SK-N-SH treated with all-trans-retinoic acid at 6 μM for 48 hours (cell line): ENCODE measurements around the gene BCAT1.

Experiments
- ATAC-seq: fragments of 200-7000 bp; cut with Tn5 transposase; 3 replicates; pipeline ENCODE4 v1.9.1; 2020; ENCODE audit warnings: mild to moderate bottlenecking, moderate library complexity
- ARNTL ChIP-seq: fragments of 450-650 bp; formaldehyde crosslinking; IDR thresholded peaks from 2 replicates; pipeline ENCODE4 v1.5.0; 2020; ENCODE audit warnings: low read depth, mild to moderate bottlenecking, moderate library complexity, borderline replicate concordance
- BACH2 ChIP-seq: fragments of 250-450 bp; sonication (Bioruptor Pico); IDR thresholded peaks from 2 replicates; pipeline ENCODE4 v1.9.0; 2021; ENCODE audit warnings: mild to moderate bottlenecking, borderline replicate concordance
- CSDC2 ChIP-seq: fragments of 250-450 bp; sonication (Bioruptor Pico); IDR thresholded peaks from 2 replicates; pipeline ENCODE4 v1.5.0; 2020; ENCODE audit warnings: mild to moderate bottlenecking, moderate library complexity
- ESRRG ChIP-seq: fragments of 250-450 bp; sonication (Bioruptor Pico); IDR thresholded peaks from 2 replicates; pipeline ENCODE4 v1.6.1; 2021; ENCODE audit warnings: mild to moderate bottlenecking
- GLIS3 ChIP-seq: fragments of 250-450 bp; sonication (Bioruptor Pico); IDR thresholded peaks from 2 replicates; pipeline ENCODE4 v1.5.0; 2020; ENCODE audit warnings: mild to moderate bottlenecking, moderate library complexity
- ISL1 ChIP-seq: fragments of 250-450 bp; sonication (Bioruptor Pico); IDR thresholded peaks from 2 replicates; pipeline ENCODE4 v2.1.2; 2022; ENCODE audit warnings: mild to moderate bottlenecking, moderate library complexity
- OSR1 ChIP-seq: fragments of 250-450 bp; sonication (Bioruptor Pico); IDR thresholded peaks from 2 replicates; pipeline ENCODE4 v1.8.0; 2022; ENCODE audit warnings: moderate library complexity, mild to moderate bottlenecking, inconsistent platforms
- PPARA ChIP-seq: fragments of 250-450 bp; sonication (Bioruptor Pico); IDR thresholded peaks from 2 replicates; pipeline ENCODE4 v1.5.0; 2020; ENCODE audit warnings: mild to moderate bottlenecking, borderline replicate concordance
- RARB ChIP-seq: fragments of 250-450 bp; sonication (Bioruptor Pico); IDR thresholded peaks from 2 replicates; pipeline ENCODE4 v1.8.0; 2021; ENCODE audit warnings: mild to moderate bottlenecking, moderate library complexity
- SNAI2 ChIP-seq: fragments of 250-450 bp; sonication (Bioruptor Pico); IDR thresholded peaks from 2 replicates; pipeline ENCODE4 v1.5.0; 2020; ENCODE audit warnings: mild to moderate bottlenecking, moderate library complexity
- TCF4 ChIP-seq: fragments of 250-450 bp; sonication (Bioruptor Pico); IDR thresholded peaks from 2 replicates; pipeline ENCODE4 v1.8.0; 2021; ENCODE audit warnings: mild to moderate bottlenecking, moderate library complexity, borderline replicate concordance
- TOX ChIP-seq: fragments of 250-450 bp; sonication (Bioruptor Pico); IDR thresholded peaks from 2 replicates; pipeline ENCODE4 v1.8.0; 2021; ENCODE audit warnings: mild to moderate bottlenecking, moderate library complexity, borderline replicate concordance
- ZC3H10 ChIP-seq: fragments of 250-450 bp; sonication (Bioruptor Pico); IDR thresholded peaks from 2 replicates; pipeline ENCODE4 v1.5.1; 2021; ENCODE audit warnings: mild to moderate bottlenecking, moderate library complexity
- ZFP3 ChIP-seq: fragments of 250-450 bp; sonication (Bioruptor Pico); IDR thresholded peaks from 2 replicates; pipeline ENCODE4 v1.5.0; 2020; ENCODE audit warnings: mild to moderate bottlenecking, moderate library complexity
- ZFP30 ChIP-seq: fragments of 450-650 bp; formaldehyde crosslinking; IDR thresholded peaks from 2 replicates; pipeline ENCODE4 v1.5.0; 2022; ENCODE audit warnings: mild to moderate bottlenecking, moderate library complexity
- ZNF565 ChIP-seq: fragments of 450-650 bp; formaldehyde crosslinking; conservative IDR thresholded peaks from 2 replicates; pipeline ENCODE4 v1.5.0; 2020; ENCODE audit warnings: low read depth, mild to moderate bottlenecking, moderate library complexity
- ZNF70 ChIP-seq: fragments of 450-650 bp; formaldehyde crosslinking; IDR thresholded peaks from 2 replicates; pipeline ENCODE4 v1.5.0; 2020; ENCODE audit warnings: mild to moderate bottlenecking, moderate library complexity
- TF ChIP-seq, protein P1 (sequence below): fragments of 250-450 bp; sonication (Bioruptor Pico); IDR thresholded peaks from 2 replicates; pipeline ENCODE4 v1.5.0; 2020; ENCODE audit warnings: mild to moderate bottlenecking, moderate library complexity
- TF ChIP-seq, protein P2 (sequence below): fragments of 250-450 bp; sonication (Bioruptor Pico); IDR thresholded peaks from 2 replicates; pipeline ENCODE4 v1.5.1; 2021; ENCODE audit warnings: mild to moderate bottlenecking, moderate library complexity
- TF ChIP-seq, protein P3 (sequence below): fragments of 250-450 bp; sonication (Bioruptor Pico); IDR thresholded peaks from 2 replicates; pipeline ENCODE4 v1.8.0; 2021; ENCODE audit warnings: low read depth, mild to moderate bottlenecking, moderate library complexity, borderline replicate concordance
- TF ChIP-seq, protein P4 (sequence below): fragments of 250-450 bp; sonication (Bioruptor Pico); IDR thresholded peaks from 2 replicates; pipeline ENCODE4 v1.5.1; 2020; ENCODE audit warnings: low read depth, mild to moderate bottlenecking, moderate library complexity

The BCAT1 gene

DNA sequence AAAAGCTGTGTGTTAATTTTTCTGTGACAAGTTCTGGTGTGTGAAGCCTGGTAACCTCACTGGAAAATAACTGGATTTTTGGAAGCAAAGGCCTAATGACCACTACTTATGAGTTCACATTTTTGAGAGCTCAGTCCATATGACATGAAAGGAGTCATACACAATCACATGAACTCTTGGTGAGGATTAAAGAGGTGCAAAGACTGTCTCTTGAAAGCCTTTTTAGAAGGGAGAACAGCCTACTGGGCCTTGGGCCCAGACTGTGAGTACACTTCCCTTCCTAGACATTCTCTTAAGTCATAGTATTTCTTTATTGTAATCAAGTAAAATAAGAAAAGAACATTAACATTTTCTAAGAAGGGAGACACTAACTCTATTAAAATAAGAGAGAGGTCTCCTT lies 176.1 kb downstream of the BCAT1 start:
- ATAC-seq: no peak
- TF ChIP-seq BACH2 (CRISPR knock-in tag): no peak
- TF ChIP-seq TCF4 (CRISPR knock-in tag): no peak
- no peak for TF ChIP-seq ZFP30 (CRISPR knock-in tag)
- TF ChIP-seq ESRRG (CRISPR knock-in tag): no peak
- no peak for TF ChIP-seq ZC3H10 (CRISPR knock-in tag)
- TF ChIP-seq TOX (CRISPR knock-in tag): no peak
- no peak for TF ChIP-seq PPARA (CRISPR knock-in tag)
- no peak for TF ChIP-seq GLIS3 (CRISPR knock-in tag)
- TF ChIP-seq ISL1 (CRISPR knock-in tag): no peak
- no peak for TF ChIP-seq ZFP3
- no peak for TF ChIP-seq OSR1
- TF ChIP-seq CSDC2: no peak
- TF ChIP-seq, protein P1, sequence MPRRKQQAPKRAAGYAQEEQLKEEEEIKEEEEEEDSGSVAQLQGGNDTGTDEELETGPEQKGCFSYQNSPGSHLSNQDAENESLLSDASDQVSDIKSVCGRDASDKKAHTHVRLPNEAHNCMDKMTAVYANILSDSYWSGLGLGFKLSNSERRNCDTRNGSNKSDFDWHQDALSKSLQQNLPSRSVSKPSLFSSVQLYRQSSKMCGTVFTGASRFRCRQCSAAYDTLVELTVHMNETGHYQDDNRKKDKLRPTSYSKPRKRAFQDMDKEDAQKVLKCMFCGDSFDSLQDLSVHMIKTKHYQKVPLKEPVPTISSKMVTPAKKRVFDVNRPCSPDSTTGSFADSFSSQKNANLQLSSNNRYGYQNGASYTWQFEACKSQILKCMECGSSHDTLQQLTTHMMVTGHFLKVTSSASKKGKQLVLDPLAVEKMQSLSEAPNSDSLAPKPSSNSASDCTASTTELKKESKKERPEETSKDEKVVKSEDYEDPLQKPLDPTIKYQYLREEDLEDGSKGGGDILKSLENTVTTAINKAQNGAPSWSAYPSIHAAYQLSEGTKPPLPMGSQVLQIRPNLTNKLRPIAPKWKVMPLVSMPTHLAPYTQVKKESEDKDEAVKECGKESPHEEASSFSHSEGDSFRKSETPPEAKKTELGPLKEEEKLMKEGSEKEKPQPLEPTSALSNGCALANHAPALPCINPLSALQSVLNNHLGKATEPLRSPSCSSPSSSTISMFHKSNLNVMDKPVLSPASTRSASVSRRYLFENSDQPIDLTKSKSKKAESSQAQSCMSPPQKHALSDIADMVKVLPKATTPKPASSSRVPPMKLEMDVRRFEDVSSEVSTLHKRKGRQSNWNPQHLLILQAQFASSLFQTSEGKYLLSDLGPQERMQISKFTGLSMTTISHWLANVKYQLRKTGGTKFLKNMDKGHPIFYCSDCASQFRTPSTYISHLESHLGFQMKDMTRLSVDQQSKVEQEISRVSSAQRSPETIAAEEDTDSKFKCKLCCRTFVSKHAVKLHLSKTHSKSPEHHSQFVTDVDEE (CRISPR knock-in tag): no peak
- TF ChIP-seq RARB: no peak
- TF ChIP-seq ARNTL (CRISPR knock-in tag): no peak
- TF ChIP-seq SNAI2 (CRISPR knock-in tag): no peak

DNA sequence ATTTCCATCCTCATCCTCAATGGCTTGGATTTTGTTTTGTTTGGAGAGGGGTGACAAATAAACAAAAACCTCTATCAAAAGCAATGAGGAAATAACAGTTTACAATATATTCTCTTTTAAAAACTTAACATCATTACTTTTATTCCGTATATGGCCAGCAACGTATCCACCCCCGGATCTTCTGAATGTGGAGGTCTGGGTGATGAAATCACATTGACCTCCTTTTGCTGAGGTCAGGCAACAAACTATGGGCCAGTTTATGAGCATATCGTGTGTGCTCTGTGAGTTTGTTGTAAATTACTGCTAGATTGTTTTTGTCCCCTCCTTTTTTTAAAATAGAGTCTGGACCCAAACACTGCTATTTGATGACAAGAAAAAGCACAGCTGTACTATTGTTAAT lies 178.1 kb downstream of the BCAT1 start:
- TF ChIP-seq TOX (CRISPR knock-in tag) (no peak), CSDC2 (no peak), ZNF565 (CRISPR knock-in tag) (no peak), OSR1 (no peak), ZFP3 (no peak), ISL1 (CRISPR knock-in tag) (no peak), ZC3H10 (CRISPR knock-in tag) (no peak), BACH2 (CRISPR knock-in tag) (no peak), PPARA (CRISPR knock-in tag) (no peak), GLIS3 (CRISPR knock-in tag) (no peak), ARNTL (CRISPR knock-in tag) (no peak), RARB (no peak), ZFP30 (CRISPR knock-in tag) (no peak), ESRRG (CRISPR knock-in tag) (no peak)
- TF ChIP-seq, protein P1 (CRISPR knock-in tag): no peak
- TF ChIP-seq, protein P2, sequence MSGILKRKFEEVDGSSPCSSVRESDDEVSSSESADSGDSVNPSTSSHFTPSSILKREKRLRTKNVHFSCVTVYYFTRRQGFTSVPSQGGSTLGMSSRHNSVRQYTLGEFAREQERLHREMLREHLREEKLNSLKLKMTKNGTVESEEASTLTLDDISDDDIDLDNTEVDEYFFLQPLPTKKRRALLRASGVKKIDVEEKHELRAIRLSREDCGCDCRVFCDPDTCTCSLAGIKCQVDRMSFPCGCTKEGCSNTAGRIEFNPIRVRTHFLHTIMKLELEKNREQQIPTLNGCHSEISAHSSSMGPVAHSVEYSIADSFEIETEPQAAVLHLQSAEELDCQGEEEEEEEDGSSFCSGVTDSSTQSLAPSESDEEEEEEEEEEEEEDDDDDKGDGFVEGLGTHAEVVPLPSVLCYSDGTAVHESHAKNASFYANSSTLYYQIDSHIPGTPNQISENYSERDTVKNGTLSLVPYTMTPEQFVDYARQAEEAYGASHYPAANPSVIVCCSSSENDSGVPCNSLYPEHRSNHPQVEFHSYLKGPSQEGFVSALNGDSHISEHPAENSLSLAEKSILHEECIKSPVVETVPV (CRISPR knock-in tag): no peak
- ATAC-seq: no peak

DNA sequence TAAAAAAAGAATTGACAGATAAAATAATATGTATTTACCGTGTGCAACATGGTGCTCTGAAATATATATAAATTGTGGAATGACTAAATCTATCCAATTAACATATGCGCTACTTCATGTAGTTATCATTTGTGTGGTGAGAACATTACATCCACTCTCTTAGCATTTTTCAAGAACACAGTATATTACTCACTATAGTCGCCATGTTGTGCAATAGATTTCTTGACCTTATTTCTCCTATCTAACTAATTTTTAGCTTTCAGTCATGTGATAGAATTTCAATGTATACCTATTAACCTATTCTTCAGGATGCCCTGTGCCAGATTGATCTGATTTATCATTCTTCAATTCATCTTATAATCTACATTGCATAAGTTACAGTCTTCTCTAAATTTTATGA lies 178.6 kb downstream of the BCAT1 start:
- ATAC-seq: no peak
- TF ChIP-seq BACH2 (CRISPR knock-in tag): no peak
- no peak for TF ChIP-seq TOX (CRISPR knock-in tag)
- TF ChIP-seq, protein P3, sequence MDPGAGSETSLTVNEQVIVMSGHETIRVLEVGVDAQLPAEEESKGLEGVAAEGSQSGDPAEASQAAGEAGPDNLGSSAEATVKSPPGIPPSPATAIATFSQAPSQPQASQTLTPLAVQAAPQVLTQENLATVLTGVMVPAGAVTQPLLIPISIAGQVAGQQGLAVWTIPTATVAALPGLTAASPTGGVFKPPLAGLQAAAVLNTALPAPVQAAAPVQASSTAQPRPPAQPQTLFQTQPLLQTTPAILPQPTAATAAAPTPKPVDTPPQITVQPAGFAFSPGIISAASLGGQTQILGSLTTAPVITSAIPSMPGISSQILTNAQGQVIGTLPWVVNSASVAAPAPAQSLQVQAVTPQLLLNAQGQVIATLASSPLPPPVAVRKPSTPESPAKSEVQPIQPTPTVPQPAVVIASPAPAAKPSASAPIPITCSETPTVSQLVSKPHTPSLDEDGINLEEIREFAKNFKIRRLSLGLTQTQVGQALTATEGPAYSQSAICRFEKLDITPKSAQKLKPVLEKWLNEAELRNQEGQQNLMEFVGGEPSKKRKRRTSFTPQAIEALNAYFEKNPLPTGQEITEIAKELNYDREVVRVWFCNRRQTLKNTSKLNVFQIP (CRISPR knock-in tag): no peak
- TF ChIP-seq RARB: no peak
- TF ChIP-seq ZNF565 (CRISPR knock-in tag): no peak
- no peak for TF ChIP-seq ZNF70 (CRISPR knock-in tag)
- TF ChIP-seq ZFP30 (CRISPR knock-in tag): no peak
- TF ChIP-seq, protein P1 (CRISPR knock-in tag): no peak
- TF ChIP-seq, protein P2 (CRISPR knock-in tag): no peak
- TF ChIP-seq ARNTL (CRISPR knock-in tag): no peak
- TF ChIP-seq GLIS3 (CRISPR knock-in tag): no peak
- TF ChIP-seq SNAI2 (CRISPR knock-in tag): no peak
- TF ChIP-seq, protein P4, sequence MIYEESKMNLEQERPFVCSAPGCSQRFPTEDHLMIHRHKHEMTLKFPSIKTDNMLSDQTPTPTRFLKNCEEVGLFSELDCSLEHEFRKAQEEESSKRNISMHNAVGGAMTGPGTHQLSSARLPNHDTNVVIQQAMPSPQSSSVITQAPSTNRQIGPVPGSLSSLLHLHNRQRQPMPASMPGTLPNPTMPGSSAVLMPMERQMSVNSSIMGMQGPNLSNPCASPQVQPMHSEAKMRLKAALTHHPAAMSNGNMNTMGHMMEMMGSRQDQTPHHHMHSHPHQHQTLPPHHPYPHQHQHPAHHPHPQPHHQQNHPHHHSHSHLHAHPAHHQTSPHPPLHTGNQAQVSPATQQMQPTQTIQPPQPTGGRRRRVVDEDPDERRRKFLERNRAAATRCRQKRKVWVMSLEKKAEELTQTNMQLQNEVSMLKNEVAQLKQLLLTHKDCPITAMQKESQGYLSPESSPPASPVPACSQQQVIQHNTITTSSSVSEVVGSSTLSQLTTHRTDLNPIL: no peak
- TF ChIP-seq, all 23 proteins: peak for 0
